CD4-positive, CD25-positive, alpha-beta regulatory T cell (primary cell): Measurements from ENCODE around the gene SETBP1. TPM values are rescaled to one million over a fixed set of nuclear protein-coding genes. Genes with fewer than 3 reads are reported as not detected.
A peak's percentile ranks its signal among the peaks of the same experiment; 100 is the strongest.

Experiments
- ATAC-seq, 2 donors: fragments of 150-1000 bp; cut with Tn5 transposase; one replicate each; pipeline ENCODE4 v1.10.0; 2021; ENCODE audit warnings: low read depth in 2 of 2, moderate number of reproducible peaks in 2 of 2, moderate library complexity in 1 of 2
- DNase-seq, 3 donors: peaks; one replicate each; pipeline versions ENCODE4 v3.0.0 to v3.0.0-alpha.2; 2012 to 2022; ENCODE audit warnings: mixed read lengths in 1 of 3
- H3K27ac ChIP-seq: one replicate; pipeline ENCODE4 v1.7.0; 2013; ENCODE audit warnings: mild to moderate bottlenecking, low read length; ENCODE audit not compliant: insufficient read depth, poor library complexity, severe bottlenecking
- H3K27me3 ChIP-seq: one replicate; pipeline ENCODE4 v1.7.0; 2013; ENCODE audit warnings: low read length; ENCODE audit not compliant: control insufficient read depth, insufficient read depth
- H3K36me3 ChIP-seq: one replicate; pipeline ENCODE4 v1.7.0; 2013; ENCODE audit warnings: mild to moderate bottlenecking, low read length, moderate library complexity; ENCODE audit not compliant: control insufficient read depth, insufficient read depth
- H3K4me1 ChIP-seq: 2 replicates; pipeline ENCODE4 v1.7.0; 2013; ENCODE audit warnings: mild to moderate bottlenecking, low read length; ENCODE audit not compliant: insufficient read depth, control insufficient read depth, poor library complexity, severe bottlenecking
- H3K4me3 ChIP-seq: one replicate; pipeline ENCODE4 v1.7.0; 2013; ENCODE audit warnings: low read depth, mild to moderate bottlenecking, low read length, moderate library complexity
- H3K9me3 ChIP-seq, 2 experiments: 1 replicate in 1 of 2; 2 replicates in 1 of 2; pipeline ENCODE4 v1.7.0; 2013; ENCODE audit warnings: low read length in 2 of 2, mild to moderate bottlenecking in 1 of 2, moderate library complexity in 1 of 2; ENCODE audit not compliant: control insufficient read depth in 2 of 2
- H3K27ac Mint-ChIP-seq, 3 donors: one replicate each; pipeline ENCODE4 v1.8.0; 2020 to 2022; ENCODE audit warnings: mild to moderate bottlenecking in 3 of 3, mixed read lengths in 3 of 3, moderate library complexity in 2 of 3
- H3K27me3 Mint-ChIP-seq: one replicate; pipeline ENCODE4 v1.8.0; 2022; ENCODE audit warnings: mild to moderate bottlenecking, mixed read lengths
- H3K36me3 Mint-ChIP-seq: one replicate; pipeline ENCODE4 v1.8.0; 2020; ENCODE audit warnings: mixed read lengths
- H3K4me1 Mint-ChIP-seq, 4 donors: one replicate each; pipeline ENCODE4 v1.8.0; 2020 to 2022; ENCODE audit warnings: mixed read lengths in 4 of 4, mild to moderate bottlenecking in 1 of 4
- H3K4me3 Mint-ChIP-seq, 4 donors: one replicate each; pipeline ENCODE4 v1.8.0; 2020 to 2022; ENCODE audit warnings: mild to moderate bottlenecking in 4 of 4, mixed read lengths in 4 of 4, moderate library complexity in 3 of 4
- H3K9me3 Mint-ChIP-seq, 7 donors: one replicate each; pipeline ENCODE4 v1.8.0; 2020 to 2022; ENCODE audit warnings: mixed read lengths in 7 of 7, mild to moderate bottlenecking in 3 of 7, moderate library complexity in 2 of 7
- polyA plus RNA-seq, 4 donors: library from polyadenylated mRNA; unstranded; fragments of 300-500 nt; fragmentation: Illumina TruSeq; gene quantifications; one replicate each; pipeline ENCODE4 v1.2.3, GENCODE V29; 2021
- total RNA-seq: library from RNA; stranded (reverse); gene quantifications from one replicate; pipeline ENCODE4 v1.2.3, GENCODE V29; 2022

SETBP1 gene
- total and polyA plus RNA-seq, 5 donors from 2014 or later, result 0.32 to 1.6 (median 0.38) TPM; not detected in 2

GRCh38 chr18:44927127-44927849 is 246.6 kb downstream of the SETBP1 start:
- no peak overlapping the region for H3K4me3 ChIP-seq
- ATAC-seq (no peak), DNase-seq (no peak)
- no peaks in the 10 kb centered on the region for H3K36me3 ChIP-seq
- H3K4me1 Mint-ChIP-seq, result no peaks in the 10 kb centered on the region
- H3K27ac Mint-ChIP-seq, result no peak overlapping the region
- no peaks in the 10 kb centered on the region for H3K27me3 ChIP-seq
- H3K27me3 Mint-ChIP-seq, result no peaks in the 10 kb centered on the region
- H3K9me3 ChIP-seq, result no peaks in the 10 kb centered on the region
- H3K4me3 Mint-ChIP-seq, result no peak overlapping the region
- H3K27ac ChIP-seq, result no peak overlapping the region
- no peaks in the 10 kb centered on the region for H3K36me3 Mint-ChIP-seq
- H3K4me1 ChIP-seq, result no peaks in the 10 kb centered on the region
- H3K9me3 Mint-ChIP-seq, result peaks cover 0 to 5% (median 2%) of the 10 kb centered on the region in 7 donors

GRCh38 chr18:44934901-44935300 is 254.2 kb downstream of the SETBP1 start:
- Mint-ChIP-seq H3K27ac (no peak overlapping the region), H3K4me1 (no peaks in the 10 kb centered on the region), H3K36me3 (no peaks in the 10 kb centered on the region), H3K4me3 (no peak overlapping the region), H3K9me3 (peaks cover 0 to 12% (median 2%) of the 10 kb centered on the region in 7 donors), H3K27me3 (peaks cover 6% of the 10 kb centered on the region)
- ATAC-seq (no peak), DNase-seq (no peak)
- Histone ChIP-seq H3K27me3 (no peaks in the 10 kb centered on the region), H3K9me3 (no peaks in the 10 kb centered on the region), H3K27ac (no peak overlapping the region), H3K4me1 (no peaks in the 10 kb centered on the region), H3K4me3 (no peak overlapping the region), H3K36me3 (no peaks in the 10 kb centered on the region)

GRCh38 chr18:44935455-44935854 is 254.8 kb downstream of the SETBP1 start:
- ATAC-seq, result no peak
- H3K4me1 Mint-ChIP-seq, result no peaks in the 10 kb centered on the region
- H3K9me3 Mint-ChIP-seq, result peaks cover 0 to 12% (median 2%) of the 10 kb centered on the region in 7 donors

GRCh38 chr18:44936485-44936884 is 255.8 kb downstream of the SETBP1 start:
- no peak overlapping the region for H3K4me3 ChIP-seq

More at GRCh38 chr18:44935455-44935854, 254.8 kb downstream of the SETBP1 start:
- no peak for DNase-seq
- H3K4me3 Mint-ChIP-seq, result no peak overlapping the region
- Histone ChIP-seq H3K4me3 (no peak overlapping the region), H3K36me3 (no peaks in the 10 kb centered on the region), H3K27ac (no peak overlapping the region), H3K4me1 (no peaks in the 10 kb centered on the region), H3K27me3 (no peaks in the 10 kb centered on the region), H3K9me3 (no peaks in the 10 kb centered on the region)
- peaks cover 6% of the 10 kb centered on the region for H3K27me3 Mint-ChIP-seq
- H3K27ac Mint-ChIP-seq, result no peak overlapping the region
- H3K36me3 Mint-ChIP-seq, result no peaks in the 10 kb centered on the region

GRCh38 chr18:44937960-44938719 is 257.5 kb downstream of the SETBP1 start:
- no peaks in the 10 kb centered on the region for H3K4me1 Mint-ChIP-seq
- H3K36me3 ChIP-seq, result no peaks in the 10 kb centered on the region
- no peak for DNase-seq
- peaks cover 6% of the 10 kb centered on the region for H3K27me3 Mint-ChIP-seq
- H3K36me3 Mint-ChIP-seq, result no peaks in the 10 kb centered on the region
- H3K27me3 ChIP-seq, result no peaks in the 10 kb centered on the region
- H3K4me3 ChIP-seq, result no peak overlapping the region
- H3K27ac Mint-ChIP-seq, result no peak overlapping the region
- H3K4me1 ChIP-seq, result no peaks in the 10 kb centered on the region
- no peak for ATAC-seq
- no peaks in the 10 kb centered on the region for H3K9me3 ChIP-seq
- H3K27ac ChIP-seq, result no peak overlapping the region
- peaks cover 0 to 2% (median 0%) of the 10 kb centered on the region in 7 donors for H3K9me3 Mint-ChIP-seq
- H3K4me3 Mint-ChIP-seq, result no peak overlapping the region

More at GRCh38 chr18:44936485-44936884, 255.8 kb downstream of the SETBP1 start:
- Histone ChIP-seq H3K27me3 (no peaks in the 10 kb centered on the region), H3K9me3 (no peaks in the 10 kb centered on the region), H3K27ac (no peak overlapping the region), H3K36me3 (no peaks in the 10 kb centered on the region), H3K4me1 (no peaks in the 10 kb centered on the region)
- peaks cover 6% of the 10 kb centered on the region for H3K27me3 Mint-ChIP-seq
- ATAC-seq (no peak), DNase-seq (no peak)
- H3K4me1 Mint-ChIP-seq, result no peaks in the 10 kb centered on the region
- H3K27ac Mint-ChIP-seq, result no peak overlapping the region
- H3K9me3 Mint-ChIP-seq, result peaks cover 0 to 10% (median 2%) of the 10 kb centered on the region in 7 donors
- no peaks in the 10 kb centered on the region for H3K36me3 Mint-ChIP-seq
- H3K4me3 Mint-ChIP-seq, result no peak overlapping the region

GRCh38 chr18:44938720-44939665 is 258.3 kb downstream of the SETBP1 start:
- no peak for ATAC-seq
- Mint-ChIP-seq H3K4me1 (no peaks in the 10 kb centered on the region), H3K27me3 (peaks cover 6% of the 10 kb centered on the region)

GRCh38 chr18:44941516-44941915 is 260.8 kb downstream of the SETBP1 start:
- H3K4me3 Mint-ChIP-seq, result no peak overlapping the region

More at GRCh38 chr18:44938720-44939665, 258.3 kb downstream of the SETBP1 start:
- no peak overlapping the region for H3K4me3 Mint-ChIP-seq
- peaks cover 0 to 2% (median 0%) of the 10 kb centered on the region in 7 donors for H3K9me3 Mint-ChIP-seq
- Histone ChIP-seq H3K27ac (no peak overlapping the region), H3K4me1 (no peaks in the 10 kb centered on the region), H3K27me3 (no peaks in the 10 kb centered on the region), H3K4me3 (no peak overlapping the region), H3K36me3 (no peaks in the 10 kb centered on the region), H3K9me3 (no peaks in the 10 kb centered on the region)
- DNase-seq, result no peak
- H3K36me3 Mint-ChIP-seq, result no peaks in the 10 kb centered on the region
- H3K27ac Mint-ChIP-seq, result no peak overlapping the region

More at GRCh38 chr18:44941516-44941915, 260.8 kb downstream of the SETBP1 start:
- ATAC-seq (no peak), DNase-seq (no peak)
- Mint-ChIP-seq H3K27me3 (peaks cover 5% of the 10 kb centered on the region), H3K36me3 (no peaks in the 10 kb centered on the region), H3K27ac (peak overlapping the region in 1 of 3 donors; percentile 85), H3K9me3 (peaks cover 0 to 1% (median 0%) of the 10 kb centered on the region in 7 donors), H3K4me1 (no peaks in the 10 kb centered on the region)
- Histone ChIP-seq H3K4me1 (no peaks in the 10 kb centered on the region), H3K27me3 (no peaks in the 10 kb centered on the region), H3K9me3 (no peaks in the 10 kb centered on the region), H3K4me3 (no peak overlapping the region), H3K36me3 (no peaks in the 10 kb centered on the region), H3K27ac (no peak overlapping the region)
